HepG2 (cell line): ENCODE results near the gene TMCO6. TPM values are rescaled to one million over a fixed set of nuclear protein-coding genes. Genes with fewer than 3 reads are reported as not detected.
A peak's percentile ranks its signal among the peaks of the same experiment; 100 is the strongest.

Source experiments
- ESRRA ChIP-seq: sonication (generic); formaldehyde crosslinking; IDR thresholded peaks from 2 replicates; pipeline ENCODE4 v1.5.1; 2020; ENCODE audit warnings: mild to moderate bottlenecking, low read depth, missing genetic modification reagents
- PHF8 ChIP-seq: sonication (generic); formaldehyde crosslinking; IDR thresholded peaks from 2 replicates; pipeline ENCODE4 v1.5.0; 2020; ENCODE audit warnings: missing genetic modification reagents
- PRMT3 ChIP-seq: sonication (generic); formaldehyde crosslinking; IDR thresholded peaks from 2 replicates; pipeline ENCODE4 v1.8.1; 2022; ENCODE audit warnings: low read depth, mild to moderate bottlenecking, moderate library complexity, missing genetic modification reagents, borderline replicate concordance
- RFX3 ChIP-seq: IDR thresholded peaks from 2 replicates; pipeline ENCODE4 v1.6.1; 2016; ENCODE audit warnings: missing biosample characterization, missing genetic modification reagents
- SUZ12 ChIP-seq: fragments of 150-350 bp; IDR thresholded peaks from 2 replicates; pipeline ENCODE4 v1.6.1; 2014; ENCODE audit warnings: low read depth, low read length
- YEATS2 ChIP-seq: sonication (generic); formaldehyde crosslinking; IDR thresholded peaks from 2 replicates; pipeline ENCODE4 v1.4.0; 2020; ENCODE audit warnings: missing genetic modification reagents, borderline replicate concordance
- ZFY ChIP-seq: sonication (generic); formaldehyde crosslinking; IDR thresholded peaks from 2 replicates; pipeline ENCODE4 v1.4.0; 2020; ENCODE audit warnings: missing genetic modification reagents
- ZNF225 ChIP-seq: sonication (generic); formaldehyde crosslinking; IDR thresholded peaks from 2 replicates; pipeline ENCODE4 v1.4.0; 2020; ENCODE audit warnings: mild to moderate bottlenecking, missing genetic modification reagents
- ZNF274 ChIP-seq: sonication (generic); formaldehyde crosslinking; IDR thresholded peaks from 2 replicates; pipeline ENCODE4 v1.5.1; 2020; ENCODE audit warnings: mild to moderate bottlenecking, missing genetic modification reagents
- ZNF44 ChIP-seq: sonication (generic); formaldehyde crosslinking; IDR thresholded peaks from 2 replicates; pipeline ENCODE4 v1.5.1; 2020; ENCODE audit warnings: mild to moderate bottlenecking, missing genetic modification reagents
- ZNF652 ChIP-seq: IDR thresholded peaks from 2 replicates; pipeline ENCODE4 v1.6.1; 2016; ENCODE audit warnings: low read depth, borderline replicate concordance
- polyA plus RNA-seq, 8 experiments: library from polyadenylated mRNA; depleted of rRNA in 3 of 8; stranded (reverse) in 7 of 8; unstranded in 1 of 8; fragments of >200 nt; fragmentation: Illumina TruSeq in 4 of 8; extraction: Trizol in 4 of 8; gene quantifications; 2 replicates each; pipeline versions ENCODE4 v1.2.1 to v1.2.3, GENCODE V29; 2011 to 2016; ENCODE audit warnings: low read depth in 4 of 8, missing spikeins in 1 of 8, mixed read lengths in 1 of 8; ENCODE audit not compliant: insufficient read depth in 1 of 8
- total RNA-seq, 5 experiments: library from RNA; depleted of rRNA; stranded (reverse); fragments of >200 nt; fragmentation: Illumina TruSeq; extraction: Trizol; gene quantifications; 2 replicates each; pipeline ENCODE4 v1.2.3, GENCODE V29; 2016; ENCODE audit warnings: low read depth in 1 of 5
- TF ChIP-seq, protein P1 (sequence below): sonication (generic); formaldehyde crosslinking; IDR thresholded peaks from 2 replicates; pipeline ENCODE4 v1.5.0; 2020; ENCODE audit warnings: mild to moderate bottlenecking, missing genetic modification reagents, moderate library complexity
- TF ChIP-seq, protein P2 (sequence below): sonication (generic); formaldehyde crosslinking; IDR thresholded peaks from 2 replicates; pipeline ENCODE4 v1.9.0; 2022; ENCODE audit warnings: low read depth, missing genetic modification reagents
- TF ChIP-seq, protein P3 (sequence below): sonication (generic); formaldehyde crosslinking; IDR thresholded peaks from 2 replicates; pipeline ENCODE4 v1.4.0; 2020; ENCODE audit warnings: missing genetic modification reagents, borderline replicate concordance
- TF ChIP-seq, protein P4 (sequence below): IDR thresholded peaks from 2 replicates; pipeline ENCODE4 v1.6.1; 2016
- TF ChIP-seq, protein P5 (sequence below): sonication (generic); formaldehyde crosslinking; IDR thresholded peaks from 2 replicates; pipeline ENCODE4 v1.4.0; 2020; ENCODE audit warnings: missing genetic modification reagents

The TMCO6 gene
- total and polyA plus RNA-seq, 2 of the 13 experiments (the other 11 are each of a cell fraction or from before 2014, with no cell fraction given) = 16.6 to 28.2 TPM

DNA sequence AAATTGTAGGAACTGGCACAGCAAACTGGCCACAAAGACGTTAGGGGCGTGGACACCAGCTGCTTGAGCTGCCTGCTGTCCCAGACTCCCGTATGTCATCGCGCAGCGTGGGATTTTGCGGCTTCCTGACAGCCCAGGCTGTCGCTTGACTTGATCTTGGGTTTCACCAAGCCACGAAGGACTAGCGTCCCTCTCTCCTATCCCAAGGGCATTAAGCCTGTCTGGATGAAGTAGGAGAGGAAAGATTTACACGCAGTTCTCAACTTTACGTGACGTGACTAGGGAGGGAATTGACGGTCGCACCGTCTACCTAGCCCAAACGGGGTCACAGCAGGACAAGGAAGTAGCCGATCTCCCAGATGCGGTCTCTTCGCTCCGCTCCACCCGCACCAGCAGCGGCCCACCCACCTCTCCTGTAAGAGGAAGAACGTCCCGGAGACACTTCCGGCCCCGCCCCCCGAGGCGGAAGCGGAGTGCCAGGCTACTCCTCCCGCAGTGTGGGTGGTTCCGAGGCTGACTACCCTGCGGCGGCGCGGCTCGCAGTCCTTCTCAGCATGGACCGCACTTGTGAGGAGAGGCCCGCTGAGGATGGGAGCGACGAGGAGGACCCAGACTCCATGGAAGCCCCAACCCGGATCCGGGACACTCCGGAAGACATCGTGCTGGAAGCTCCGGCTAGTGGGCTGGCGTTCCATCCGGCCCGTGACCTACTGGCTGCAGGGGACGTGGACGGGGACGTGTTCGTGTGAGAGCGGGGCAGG is 25.3 kb downstream of the TMCO6 start, which contains the start of gene WDR55 (continued):
- TF ChIP-seq, protein P1, sequence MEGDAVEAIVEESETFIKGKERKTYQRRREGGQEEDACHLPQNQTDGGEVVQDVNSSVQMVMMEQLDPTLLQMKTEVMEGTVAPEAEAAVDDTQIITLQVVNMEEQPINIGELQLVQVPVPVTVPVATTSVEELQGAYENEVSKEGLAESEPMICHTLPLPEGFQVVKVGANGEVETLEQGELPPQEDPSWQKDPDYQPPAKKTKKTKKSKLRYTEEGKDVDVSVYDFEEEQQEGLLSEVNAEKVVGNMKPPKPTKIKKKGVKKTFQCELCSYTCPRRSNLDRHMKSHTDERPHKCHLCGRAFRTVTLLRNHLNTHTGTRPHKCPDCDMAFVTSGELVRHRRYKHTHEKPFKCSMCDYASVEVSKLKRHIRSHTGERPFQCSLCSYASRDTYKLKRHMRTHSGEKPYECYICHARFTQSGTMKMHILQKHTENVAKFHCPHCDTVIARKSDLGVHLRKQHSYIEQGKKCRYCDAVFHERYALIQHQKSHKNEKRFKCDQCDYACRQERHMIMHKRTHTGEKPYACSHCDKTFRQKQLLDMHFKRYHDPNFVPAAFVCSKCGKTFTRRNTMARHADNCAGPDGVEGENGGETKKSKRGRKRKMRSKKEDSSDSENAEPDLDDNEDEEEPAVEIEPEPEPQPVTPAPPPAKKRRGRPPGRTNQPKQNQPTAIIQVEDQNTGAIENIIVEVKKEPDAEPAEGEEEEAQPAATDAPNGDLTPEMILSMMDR (CRISPR knock-in tag) = no peak; the same call in none of the 2 replicates
- TF ChIP-seq PHF8 (CRISPR knock-in tag) = peak; percentile 93
- TF ChIP-seq, protein P2, sequence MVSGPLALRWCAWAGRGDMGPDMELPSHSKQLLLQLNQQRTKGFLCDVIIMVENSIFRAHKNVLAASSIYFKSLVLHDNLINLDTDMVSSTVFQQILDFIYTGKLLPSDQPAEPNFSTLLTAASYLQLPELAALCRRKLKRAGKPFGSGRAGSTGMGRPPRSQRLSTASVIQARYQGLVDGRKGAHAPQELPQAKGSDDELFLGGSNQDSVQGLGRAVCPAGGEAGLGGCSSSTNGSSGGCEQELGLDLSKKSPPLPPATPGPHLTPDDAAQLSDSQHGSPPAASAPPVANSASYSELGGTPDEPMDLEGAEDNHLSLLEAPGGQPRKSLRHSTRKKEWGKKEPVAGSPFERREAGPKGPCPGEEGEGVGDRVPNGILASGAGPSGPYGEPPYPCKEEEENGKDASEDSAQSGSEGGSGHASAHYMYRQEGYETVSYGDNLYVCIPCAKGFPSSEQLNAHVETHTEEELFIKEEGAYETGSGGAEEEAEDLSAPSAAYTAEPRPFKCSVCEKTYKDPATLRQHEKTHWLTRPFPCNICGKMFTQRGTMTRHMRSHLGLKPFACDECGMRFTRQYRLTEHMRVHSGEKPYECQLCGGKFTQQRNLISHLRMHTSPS (CRISPR knock-in tag) = 0 out of 2 replicates have a peak, but pooled peaks have one; percentile 32
- TF ChIP-seq SUZ12 = no peak
- TF ChIP-seq, protein P3, sequence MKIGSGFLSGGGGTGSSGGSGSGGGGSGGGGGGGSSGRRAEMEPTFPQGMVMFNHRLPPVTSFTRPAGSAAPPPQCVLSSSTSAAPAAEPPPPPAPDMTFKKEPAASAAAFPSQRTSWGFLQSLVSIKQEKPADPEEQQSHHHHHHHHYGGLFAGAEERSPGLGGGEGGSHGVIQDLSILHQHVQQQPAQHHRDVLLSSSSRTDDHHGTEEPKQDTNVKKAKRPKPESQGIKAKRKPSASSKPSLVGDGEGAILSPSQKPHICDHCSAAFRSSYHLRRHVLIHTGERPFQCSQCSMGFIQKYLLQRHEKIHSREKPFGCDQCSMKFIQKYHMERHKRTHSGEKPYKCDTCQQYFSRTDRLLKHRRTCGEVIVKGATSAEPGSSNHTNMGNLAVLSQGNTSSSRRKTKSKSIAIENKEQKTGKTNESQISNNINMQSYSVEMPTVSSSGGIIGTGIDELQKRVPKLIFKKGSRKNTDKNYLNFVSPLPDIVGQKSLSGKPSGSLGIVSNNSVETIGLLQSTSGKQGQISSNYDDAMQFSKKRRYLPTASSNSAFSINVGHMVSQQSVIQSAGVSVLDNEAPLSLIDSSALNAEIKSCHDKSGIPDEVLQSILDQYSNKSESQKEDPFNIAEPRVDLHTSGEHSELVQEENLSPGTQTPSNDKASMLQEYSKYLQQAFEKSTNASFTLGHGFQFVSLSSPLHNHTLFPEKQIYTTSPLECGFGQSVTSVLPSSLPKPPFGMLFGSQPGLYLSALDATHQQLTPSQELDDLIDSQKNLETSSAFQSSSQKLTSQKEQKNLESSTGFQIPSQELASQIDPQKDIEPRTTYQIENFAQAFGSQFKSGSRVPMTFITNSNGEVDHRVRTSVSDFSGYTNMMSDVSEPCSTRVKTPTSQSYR (CRISPR knock-in tag) = peak; percentile 55; the same call in 1 of the 2 replicates
- 0 out of 2 replicates have a peak, but pooled peaks have one; percentile 44 for TF ChIP-seq PRMT3 (CRISPR knock-in tag)
- peak; percentile 82; the same call in 1 of the 2 replicates for TF ChIP-seq YEATS2 (CRISPR knock-in tag)
- no peak; the same call in 1 of the 2 replicates for TF ChIP-seq ESRRA (CRISPR knock-in tag)
- TF ChIP-seq, protein P4, sequence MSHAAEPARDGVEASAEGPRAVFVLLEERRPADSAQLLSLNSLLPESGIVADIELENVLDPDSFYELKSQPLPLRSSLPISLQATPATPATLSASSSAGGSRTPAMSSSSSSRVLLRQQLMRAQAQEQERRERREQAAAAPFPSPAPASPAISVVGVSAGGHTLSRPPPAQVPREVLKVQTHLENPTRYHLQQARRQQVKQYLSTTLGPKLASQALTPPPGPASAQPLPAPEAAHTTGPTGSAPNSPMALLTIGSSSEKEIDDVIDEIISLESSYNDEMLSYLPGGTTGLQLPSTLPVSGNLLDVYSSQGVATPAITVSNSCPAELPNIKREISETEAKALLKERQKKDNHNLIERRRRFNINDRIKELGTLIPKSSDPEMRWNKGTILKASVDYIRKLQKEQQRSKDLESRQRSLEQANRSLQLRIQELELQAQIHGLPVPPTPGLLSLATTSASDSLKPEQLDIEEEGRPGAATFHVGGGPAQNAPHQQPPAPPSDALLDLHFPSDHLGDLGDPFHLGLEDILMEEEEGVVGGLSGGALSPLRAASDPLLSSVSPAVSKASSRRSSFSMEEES (CRISPR knock-in tag) = peak; percentile 54; the same call in 1 of the 2 replicates
- no peak; the same call in 1 of the 2 replicates for TF ChIP-seq ZNF652
- peak; percentile 86 for TF ChIP-seq ZNF225 (CRISPR knock-in tag)
- TF ChIP-seq, protein P5, sequence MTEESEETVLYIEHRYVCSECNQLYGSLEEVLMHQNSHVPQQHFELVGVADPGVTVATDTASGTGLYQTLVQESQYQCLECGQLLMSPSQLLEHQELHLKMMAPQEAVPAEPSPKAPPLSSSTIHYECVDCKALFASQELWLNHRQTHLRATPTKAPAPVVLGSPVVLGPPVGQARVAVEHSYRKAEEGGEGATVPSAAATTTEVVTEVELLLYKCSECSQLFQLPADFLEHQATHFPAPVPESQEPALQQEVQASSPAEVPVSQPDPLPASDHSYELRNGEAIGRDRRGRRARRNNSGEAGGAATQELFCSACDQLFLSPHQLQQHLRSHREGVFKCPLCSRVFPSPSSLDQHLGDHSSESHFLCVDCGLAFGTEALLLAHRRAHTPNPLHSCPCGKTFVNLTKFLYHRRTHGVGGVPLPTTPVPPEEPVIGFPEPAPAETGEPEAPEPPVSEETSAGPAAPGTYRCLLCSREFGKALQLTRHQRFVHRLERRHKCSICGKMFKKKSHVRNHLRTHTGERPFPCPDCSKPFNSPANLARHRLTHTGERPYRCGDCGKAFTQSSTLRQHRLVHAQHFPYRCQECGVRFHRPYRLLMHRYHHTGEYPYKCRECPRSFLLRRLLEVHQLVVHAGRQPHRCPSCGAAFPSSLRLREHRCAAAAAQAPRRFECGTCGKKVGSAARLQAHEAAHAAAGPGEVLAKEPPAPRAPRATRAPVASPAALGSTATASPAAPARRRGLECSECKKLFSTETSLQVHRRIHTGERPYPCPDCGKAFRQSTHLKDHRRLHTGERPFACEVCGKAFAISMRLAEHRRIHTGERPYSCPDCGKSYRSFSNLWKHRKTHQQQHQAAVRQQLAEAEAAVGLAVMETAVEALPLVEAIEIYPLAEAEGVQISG = peak; percentile 97
- no peak for TF ChIP-seq RFX3 (CRISPR knock-in tag)
- peak; percentile 84 for TF ChIP-seq ZFY (CRISPR knock-in tag)
- no peak for TF ChIP-seq ZNF44 (CRISPR knock-in tag)
- no peak for TF ChIP-seq ZNF274 (CRISPR knock-in tag)
